GM12892 (cell line): ENCODE results near the gene RNF125.

ENCODE experiments used
- POLR2A ChIP-seq: IDR thresholded peaks from 2 replicates; pipeline ENCODE4 v1.6.1; 2011; ENCODE audit warnings: low read depth, low read length, control low read depth
- POLR2AphosphoS5 ChIP-seq: IDR thresholded peaks from 2 replicates; pipeline ENCODE4 v1.6.1; 2011; ENCODE audit warnings: low read depth, low read length, control low read depth

DNA sequence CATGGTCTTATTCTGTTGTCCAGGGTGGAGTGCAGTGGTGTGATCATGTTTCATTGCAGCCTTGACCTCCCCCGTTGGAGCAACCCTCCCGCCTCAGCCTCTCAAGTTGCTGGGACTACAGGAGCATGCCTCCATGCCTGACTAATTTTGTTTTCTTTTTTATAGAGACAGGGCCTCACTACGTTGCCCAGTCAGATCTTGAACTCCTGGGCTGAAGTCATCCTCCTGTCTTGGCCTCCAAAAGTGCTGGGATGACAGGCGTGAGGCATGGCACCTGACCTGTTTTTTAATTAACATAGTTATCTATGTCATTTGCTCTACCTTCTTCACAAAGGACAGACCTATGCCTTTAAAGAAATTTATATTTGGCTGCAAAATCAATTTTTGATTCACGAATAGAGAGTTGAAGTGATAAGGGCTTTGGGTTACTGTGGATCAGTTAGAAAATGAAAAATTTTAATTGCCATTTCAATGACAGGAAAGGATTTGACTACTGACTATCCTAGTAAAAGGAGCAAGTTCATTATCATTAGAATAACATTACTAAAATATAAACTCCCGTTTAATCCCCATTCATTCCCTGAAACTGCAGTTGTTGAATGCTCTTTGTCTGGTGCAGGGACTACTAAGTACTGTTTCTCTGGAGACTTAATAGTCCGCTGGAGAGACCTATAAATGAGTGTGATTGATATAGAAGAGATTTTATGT lies 76.7 kb downstream of the RNF125 start:
- no peak for TF ChIP-seq POLR2AphosphoS5
- no peak for TF ChIP-seq POLR2A
